Gastroesophageal sphincter (tissue), 4 donors: ENCODE measurements around the gene STX10. TPM values are rescaled to one million over a fixed set of nuclear protein-coding genes. Genes with fewer than 3 reads are reported as not detected.

Experiments
- ATAC-seq: fragments of 150-250 bp; one replicate; pipeline ENCODE4 v1.9.1; 2016; ENCODE audit warnings: mild to moderate bottlenecking, moderate library complexity
- H3K27ac ChIP-seq, 4 donors: fragments of 200-600 bp; sonication (generic) in 3 of 4; 1 replicate in 3 of 4; 2 replicates in 1 of 4; pipeline ENCODE4 v1.5.1; 2016 to 2019
- H3K27me3 ChIP-seq: fragments of 200-600 bp; sonication (generic); one replicate; pipeline ENCODE4 v1.5.1; 2019
- H3K36me3 ChIP-seq, 2 donors: fragments of 200-600 bp; sonication (generic); one replicate each; pipeline ENCODE4 v1.5.1; 2019; ENCODE audit warnings: control low read depth in 1 of 2
- H3K4me1 ChIP-seq, 3 donors: fragments of 200-600 bp; sonication (generic); 1 replicate in 2 of 3; 2 replicates in 1 of 3; pipeline ENCODE4 v1.5.1; 2016 to 2019; ENCODE audit warnings: control low read depth in 2 of 3
- H3K4me3 ChIP-seq, 2 donors: fragments of 200-600 bp; sonication (generic); one replicate each; pipeline ENCODE4 v1.5.1; 2019; ENCODE audit warnings: mild to moderate bottlenecking in 1 of 2, moderate library complexity in 1 of 2
- H3K9me3 ChIP-seq, 3 donors: fragments of 200-600 bp; sonication (generic); one replicate each; pipeline ENCODE4 v1.5.1; 2017 to 2019; ENCODE audit warnings: control low read depth in 2 of 3
- CTCF ChIP-seq, 4 experiments: fragments of 200-600 bp in 2 of 4; fragments of 450-650 bp in 2 of 4; sonication (generic) in 1 of 4; IDR thresholded peaks; one replicate each; pipeline ENCODE4 v1.5.1; 2017 to 2019; ENCODE audit warnings: antibody characterized with exemption in 4 of 4, mild to moderate bottlenecking in 2 of 4, moderate library complexity in 2 of 4
- EP300 ChIP-seq: sonication (generic); formaldehyde crosslinking; IDR thresholded peaks from one replicate; pipeline ENCODE4 v1.6.1; 2017; ENCODE audit warnings: antibody characterized with exemption, mild to moderate bottlenecking
- POLR2A ChIP-seq, 2 donors: fragments of 450-650 bp; IDR thresholded peaks; one replicate each; pipeline ENCODE4 v1.6.1; 2017; ENCODE audit warnings: antibody characterized with exemption in 2 of 2, mild to moderate bottlenecking in 2 of 2, moderate library complexity in 1 of 2
- POLR2AphosphoS5 ChIP-seq: sonication (generic); formaldehyde crosslinking; IDR thresholded peaks from one replicate; pipeline ENCODE4 v1.6.1; 2017; ENCODE audit warnings: antibody characterized with exemption
- WGBS, 2 donors: methylation state at CpG; one replicate each; pipeline ENCODE4 v1.1.5; 2018; ENCODE audit warnings: low coverage in 1 of 2; 5-methylcytosine and 5-hydroxymethylcytosine counted together
- total RNA-seq, 4 donors: library from RNA; depleted of rRNA; stranded (reverse); fragments of >200 nt; gene quantifications; one replicate each; pipeline ENCODE4 v1.1.0, GENCODE V29; 2016

STX10 gene
- total RNA-seq, 4 donors from 2014 or later = 45.1 to 69.0 (median 53.0) TPM

DNA sequence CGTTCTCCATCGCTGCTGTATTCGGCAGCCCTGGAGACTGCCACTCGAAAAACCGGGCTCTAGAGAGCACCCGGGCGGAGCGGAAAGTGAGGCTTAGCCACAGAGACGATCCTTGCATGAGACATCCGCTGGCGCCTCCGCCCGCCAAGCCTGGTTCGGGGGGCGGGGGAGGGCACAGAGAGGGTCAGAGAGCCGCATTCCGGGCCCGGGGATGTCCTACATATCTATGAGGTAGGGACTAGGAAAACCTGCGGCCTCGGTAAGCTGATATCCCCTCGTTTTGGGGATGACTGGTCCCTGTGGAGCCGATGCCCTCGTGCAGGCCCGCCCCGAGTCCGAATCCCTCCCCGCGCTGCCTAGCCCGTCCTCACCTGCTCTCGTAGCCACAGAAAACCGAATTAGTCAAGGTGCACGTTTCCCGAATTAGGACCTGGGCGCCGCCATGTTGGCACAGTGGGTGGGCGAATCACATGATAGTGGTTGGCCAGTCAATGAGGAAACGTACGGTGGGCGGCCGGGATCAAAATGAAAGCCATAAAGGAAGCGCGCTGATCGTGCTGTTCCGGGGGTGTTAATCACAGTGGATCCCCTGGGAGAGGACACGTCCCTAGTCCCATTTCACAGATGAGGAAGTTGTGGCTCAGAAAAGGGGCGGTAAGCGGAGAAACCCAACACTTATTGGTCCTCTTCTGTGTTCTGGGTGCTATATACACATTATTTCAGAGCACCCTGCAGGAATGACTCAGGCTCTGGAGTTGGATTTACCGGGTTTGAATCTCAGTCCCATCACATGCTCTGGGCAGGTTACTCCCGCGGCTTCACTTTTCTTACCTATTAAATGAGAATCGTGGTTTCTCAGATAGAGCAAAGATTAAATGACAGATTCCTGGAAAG, 33.6 kb downstream of the STX10 start, which contains the start of gene TRMT1:
TRMT1 (minus strand) TSS at position 459 of the 894 bp plus-strand sequence; CDS start at position 118, 341 bp downstream.
- peak within 1 kb of the TSS; percentile 88 to 98 for H3K4me3 ChIP-seq
- ATAC-seq = peak; percentile 72
- 0% methylated on average over 6 to 8 of the region's 51 CpGs for WGBS, 2 donors
- H3K4me1 ChIP-seq = peaks cover 3 to 53% (median 31%) of the 10 kb centered on the region in 3 donors
- no peaks in the 10 kb centered on the region for H3K9me3 ChIP-seq
- peaks cover 0 to 41% of the 10 kb centered on the region in 2 donors for H3K36me3 ChIP-seq
- H3K27ac ChIP-seq = peak within 1 kb of the TSS; percentile 30 to 85 (median 78)
- no peak for TF ChIP-seq POLR2A (IDR thresholded peaks at IDR 0.05)
- no peak for TF ChIP-seq EP300
- peak; percentile 93 for TF ChIP-seq POLR2AphosphoS5
- TF ChIP-seq CTCF (IDR thresholded peaks at IDR 0.05) = no peak
- no peaks in the 10 kb centered on the region for H3K27me3 ChIP-seq

GRCh38 chr19:13115936-13116281, 34.3 kb downstream of the STX10 start:
- H3K27ac ChIP-seq = peak overlapping the region in 2 of 4 donors; percentile 76 to 79

GRCh38 chr19:13112555-13112954, 37.6 kb downstream of the STX10 start:
- Histone ChIP-seq H3K36me3 (peaks cover 0 to 73% of the 10 kb centered on the region in 2 donors), H3K27me3 (no peaks in the 10 kb centered on the region), H3K9me3 (no peaks in the 10 kb centered on the region), H3K4me3 (no peak overlapping the region), H3K4me1 (peaks cover 0 to 21% (median 13%) of the 10 kb centered on the region in 3 donors), H3K27ac (no peak overlapping the region)
- WGBS, 2 donors = 56% methylated on average over 2 of the region's 10 CpGs; no CpG with 5 or more reads in 1 of the 2 donors
- no peak for ATAC-seq
- TF ChIP-seq CTCF (IDR thresholded peaks at IDR 0.05) (no peak), POLR2AphosphoS5 (no peak), EP300 (no peak), POLR2A (IDR thresholded peaks at IDR 0.05) (no peak)

More at GRCh38 chr19:13115936-13116281, 34.3 kb downstream of the STX10 start:
- Histone ChIP-seq H3K36me3 (peaks cover 0 to 41% of the 10 kb centered on the region in 2 donors), H3K4me1 (peaks cover 3 to 47% (median 31%) of the 10 kb centered on the region in 3 donors), H3K9me3 (no peaks in the 10 kb centered on the region), H3K4me3 (peak overlapping the region; percentile 88 to 98), H3K27me3 (no peaks in the 10 kb centered on the region)
- no peak for ATAC-seq
- WGBS, 2 donors = 0% methylated on average over 1 to 3 of the region's 18 CpGs
- no peak for TF ChIP-seq POLR2AphosphoS5
- no peak for TF ChIP-seq POLR2A (IDR thresholded peaks at IDR 0.05)
- TF ChIP-seq EP300 = no peak
- no peak for TF ChIP-seq CTCF (IDR thresholded peaks at IDR 0.05)

DNA sequence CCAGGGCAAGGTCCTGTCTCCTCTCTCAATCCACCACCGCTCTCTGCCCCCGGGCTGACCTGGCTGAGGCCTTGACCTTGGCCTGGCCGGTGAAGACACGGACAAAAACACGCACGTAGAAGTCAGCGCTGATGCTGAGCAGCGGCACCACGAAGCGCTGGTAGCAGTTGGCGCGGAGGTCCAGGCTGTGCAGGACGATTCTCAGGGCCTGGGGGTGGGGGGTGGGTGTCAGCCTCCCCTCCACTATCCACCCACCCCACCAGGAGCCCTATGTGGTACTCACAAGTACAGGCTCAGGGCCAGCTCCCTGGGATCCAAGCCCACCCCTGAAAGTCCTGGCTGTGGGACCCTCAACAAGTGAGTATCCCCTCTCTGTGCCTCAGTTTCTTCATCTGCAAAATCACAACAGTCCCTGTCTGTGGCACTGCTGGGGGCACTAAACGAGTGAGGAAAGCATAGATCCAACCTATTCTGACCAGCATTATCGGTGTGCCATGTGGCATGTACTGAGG, 40.0 kb downstream of the STX10 start:
- Histone ChIP-seq H3K9me3 (no peaks in the 10 kb centered on the region), H3K27ac (no peak overlapping the region), H3K4me1 (peaks cover 0 to 2% (median 0%) of the 10 kb centered on the region in 3 donors), H3K36me3 (peaks cover 0 to 86% of the 10 kb centered on the region in 2 donors), H3K27me3 (no peaks in the 10 kb centered on the region), H3K4me3 (no peak overlapping the region)
- TF ChIP-seq EP300 (no peak), POLR2AphosphoS5 (no peak), POLR2A (IDR thresholded peaks at IDR 0.05) (no peak), CTCF (IDR thresholded peaks at IDR 0.05) (no peak)
- WGBS, 2 donors = 50% methylated on average over 1 of the region's 15 CpGs; no CpG with 5 or more reads in 1 of the 2 donors
- ATAC-seq = no peak
